LNCAP (cell line): ENCODE measurements around the gene TRA2B.

Experiments used
- CTCF ChIP-seq: fragments of 450-650 bp; IDR thresholded peaks from 2 replicates; pipeline ENCODE4 v1.5.1; 2017; ENCODE audit warnings: mild to moderate bottlenecking

Gene TRA2B

GRCh38 chr3:185936814-185937688 is 763 bp downstream of the TRA2B start:
- TF ChIP-seq CTCF: no peak

- TF ChIP-seq CTCF: no peak
These were observed 1.6 kb downstream of the TRA2B start for GRCh38 chr3:185936273-185936629.

- TF ChIP-seq CTCF: no peak
These were observed 2.1 kb downstream of the TRA2B start for GRCh38 chr3:185935465-185936272.

- TF ChIP-seq CTCF: no peak
These were observed 2.9 kb downstream of the TRA2B start for GRCh38 chr3:185934767-185935464.

- TF ChIP-seq CTCF: no peak
These were observed 3.6 kb downstream of the TRA2B start for GRCh38 chr3:185934174-185934557.

GRCh38 chr3:185933374-185934173 is 4.2 kb downstream of the TRA2B start:
- TF ChIP-seq CTCF: no peak
